ENCODE data around the gene ALDH1A1.

ALDH1A1 gene

DNA sequence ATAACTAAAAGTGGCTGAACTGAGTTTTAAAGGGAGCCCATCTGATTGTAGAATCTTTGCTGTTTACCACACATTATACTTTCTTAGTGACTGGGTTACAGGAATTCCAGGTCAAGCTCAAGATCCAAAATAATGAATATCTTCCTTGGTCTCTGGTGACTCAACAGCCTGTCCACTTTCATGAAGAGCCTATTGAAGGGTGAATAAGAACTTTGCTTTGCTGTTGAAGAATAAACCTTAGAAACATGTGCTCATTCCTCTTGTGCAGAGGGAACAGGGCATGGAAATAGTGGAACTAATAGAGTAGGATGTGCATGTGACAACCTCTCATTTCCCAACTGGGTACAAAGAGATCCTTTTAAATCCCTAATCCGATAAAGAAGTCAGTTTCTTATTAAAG, 21.4 kb downstream of the ALDH1A1 start:
- no peak overlapping the region for H3K4me3 ChIP-seq (replicated peaks in 1 of 2; ENCODE audit: low read depth in 2 of 2, low read length in 2 of 2)
- DNase-seq (ENCODE audit: low read depth in 2 of 2), result no peak
- TF ChIP-seq, protein P1, sequence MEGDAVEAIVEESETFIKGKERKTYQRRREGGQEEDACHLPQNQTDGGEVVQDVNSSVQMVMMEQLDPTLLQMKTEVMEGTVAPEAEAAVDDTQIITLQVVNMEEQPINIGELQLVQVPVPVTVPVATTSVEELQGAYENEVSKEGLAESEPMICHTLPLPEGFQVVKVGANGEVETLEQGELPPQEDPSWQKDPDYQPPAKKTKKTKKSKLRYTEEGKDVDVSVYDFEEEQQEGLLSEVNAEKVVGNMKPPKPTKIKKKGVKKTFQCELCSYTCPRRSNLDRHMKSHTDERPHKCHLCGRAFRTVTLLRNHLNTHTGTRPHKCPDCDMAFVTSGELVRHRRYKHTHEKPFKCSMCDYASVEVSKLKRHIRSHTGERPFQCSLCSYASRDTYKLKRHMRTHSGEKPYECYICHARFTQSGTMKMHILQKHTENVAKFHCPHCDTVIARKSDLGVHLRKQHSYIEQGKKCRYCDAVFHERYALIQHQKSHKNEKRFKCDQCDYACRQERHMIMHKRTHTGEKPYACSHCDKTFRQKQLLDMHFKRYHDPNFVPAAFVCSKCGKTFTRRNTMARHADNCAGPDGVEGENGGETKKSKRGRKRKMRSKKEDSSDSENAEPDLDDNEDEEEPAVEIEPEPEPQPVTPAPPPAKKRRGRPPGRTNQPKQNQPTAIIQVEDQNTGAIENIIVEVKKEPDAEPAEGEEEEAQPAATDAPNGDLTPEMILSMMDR (IDR thresholded peaks at IDR 0.05; ENCODE audit: low read depth, low read length), result no peak

DNA sequence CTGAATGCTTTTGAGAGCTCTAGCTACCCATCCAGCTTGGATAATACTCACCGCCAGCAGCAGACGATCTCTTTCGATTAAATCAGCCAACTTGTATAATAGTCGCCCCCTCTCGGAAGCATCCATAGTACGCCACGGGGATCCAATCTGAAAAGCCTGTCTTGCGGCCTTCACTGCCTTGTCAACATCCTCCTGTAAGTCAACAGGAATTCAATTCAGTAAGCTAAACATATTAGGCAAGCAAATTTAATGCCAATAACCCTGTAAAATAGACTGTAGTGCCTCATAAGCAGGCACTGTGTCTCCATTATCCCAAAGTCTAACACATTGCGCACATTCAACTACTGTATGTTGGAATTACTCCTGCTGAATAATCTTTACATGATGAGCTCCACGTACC, 22.0 kb downstream of the ALDH1A1 start:
- DNase-seq (ENCODE audit: low read depth in 2 of 2), result no peak
- TF ChIP-seq, protein P1 (IDR thresholded peaks at IDR 0.05; ENCODE audit: low read depth, low read length), result no peak
- no peak overlapping the region for H3K4me3 ChIP-seq (replicated peaks in 1 of 2; ENCODE audit: low read depth in 2 of 2, low read length in 2 of 2)

DNA sequence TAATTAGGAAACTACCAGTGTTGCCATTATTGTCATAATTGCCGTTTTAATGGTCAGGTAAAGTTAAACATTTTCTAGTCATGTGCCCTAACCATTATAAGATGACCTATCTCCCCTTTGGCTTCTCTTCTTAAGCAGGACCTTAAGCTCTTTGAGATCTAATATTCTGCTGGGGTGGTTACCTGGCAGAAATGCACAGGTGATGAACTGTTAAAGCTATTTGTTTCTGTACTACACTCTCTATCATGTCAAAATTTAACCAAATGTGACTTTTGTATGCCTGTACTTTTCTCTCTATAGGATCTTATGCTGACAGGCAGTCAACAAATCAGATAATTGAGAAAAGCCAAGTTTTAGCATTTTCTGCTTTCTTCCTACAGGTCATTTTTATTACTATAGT, 23.3 kb downstream of the ALDH1A1 start:
- H3K4me3 ChIP-seq (replicated peaks in 1 of 2; ENCODE audit: low read depth in 2 of 2, low read length in 2 of 2), result no peak overlapping the region
- DNase-seq (ENCODE audit: low read depth in 2 of 2), result no peak
- TF ChIP-seq, protein P1 (IDR thresholded peaks at IDR 0.05; ENCODE audit: low read depth, low read length), result no peak

DNA sequence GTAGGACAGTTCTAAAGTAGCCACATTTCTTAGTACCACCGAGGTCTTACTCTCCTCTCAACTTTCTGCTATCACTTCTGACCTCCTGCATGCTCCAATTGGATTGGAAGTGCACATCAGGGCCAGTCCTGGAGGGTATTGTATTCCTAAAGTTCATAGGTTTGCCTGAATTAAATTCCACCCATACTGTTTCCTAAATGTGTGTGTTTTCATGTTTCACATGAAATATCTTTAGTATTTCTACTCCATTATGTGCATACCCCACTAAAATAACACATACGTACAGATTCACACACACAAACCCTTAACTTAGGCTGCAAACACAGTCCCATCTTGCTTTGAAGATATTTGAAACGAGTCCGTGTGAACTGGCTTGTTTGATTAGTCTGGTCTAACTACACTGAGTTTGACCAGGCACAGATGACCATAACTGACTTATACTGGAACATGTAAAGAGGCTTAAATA, 24.8 kb downstream of the ALDH1A1 start:
- H3K4me3 ChIP-seq (replicated peaks in 1 of 2; ENCODE audit: low read depth in 2 of 2, low read length in 2 of 2), result no peak overlapping the region
- DNase-seq (ENCODE audit: low read depth in 2 of 2), result no peak
- TF ChIP-seq, protein P1 (IDR thresholded peaks at IDR 0.05; ENCODE audit: low read depth, low read length), result no peak

DNA sequence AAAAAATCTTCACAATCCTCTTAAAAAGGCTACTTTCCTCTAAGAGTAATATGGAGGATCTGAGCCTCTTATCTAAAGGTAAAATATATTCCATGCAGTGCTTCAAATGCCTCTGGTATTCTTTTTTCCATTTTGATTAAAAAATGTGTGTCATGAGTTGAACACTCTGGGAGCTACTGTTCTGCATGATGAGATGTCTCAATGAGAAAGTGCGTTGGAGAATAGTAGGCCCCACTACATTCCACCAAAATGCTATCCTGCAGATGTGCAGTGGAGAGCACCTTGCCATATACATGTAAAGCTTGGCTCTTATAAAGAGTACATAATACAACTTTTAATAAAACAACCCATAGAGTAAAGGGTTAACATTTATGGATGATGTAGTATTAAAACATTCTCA, 26.3 kb downstream of the ALDH1A1 start:
- H3K4me3 ChIP-seq (replicated peaks in 1 of 2; ENCODE audit: low read depth in 2 of 2, low read length in 2 of 2), result no peak overlapping the region
- TF ChIP-seq, protein P1 (IDR thresholded peaks at IDR 0.05; ENCODE audit: low read depth, low read length), result no peak
- no peak for DNase-seq (ENCODE audit: low read depth in 2 of 2)

DNA sequence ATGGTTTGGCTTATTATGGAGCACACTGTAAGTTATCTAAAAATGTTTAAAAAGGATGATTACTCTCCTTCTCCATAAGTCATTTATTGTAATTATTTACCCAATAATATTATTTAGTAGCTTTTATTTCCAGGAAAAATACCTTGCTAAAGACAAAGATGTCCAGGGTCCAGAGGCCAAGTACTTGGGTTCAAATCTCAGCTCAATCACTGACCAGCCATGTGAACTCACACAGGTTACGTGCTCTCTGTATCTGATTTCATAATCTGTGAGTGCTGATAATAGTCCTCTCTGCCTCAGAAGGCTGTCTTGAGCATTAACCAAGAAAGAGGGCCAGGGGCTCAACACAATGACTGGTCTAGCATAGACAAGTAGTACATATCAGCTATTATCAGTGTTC, 27.0 kb downstream of the ALDH1A1 start:
- DNase-seq (ENCODE audit: low read depth in 2 of 2), result no peak

More for the DNA sequence above, 27.0 kb downstream of the ALDH1A1 start:
- H3K4me3 ChIP-seq (replicated peaks in 1 of 2; ENCODE audit: low read depth in 2 of 2, low read length in 2 of 2), result no peak overlapping the region
- TF ChIP-seq, protein P1 (IDR thresholded peaks at IDR 0.05; ENCODE audit: low read depth, low read length), result no peak
